SK-N-SH treated with all-trans-retinoic acid at 6 μM for 48 hours (cell line): ENCODE data around the gene KCNA3.

ENCODE experiments used
- ATAC-seq: fragments of 200-7000 bp; cut with Tn5 transposase; 3 replicates; pipeline ENCODE4 v1.9.1; 2020; ENCODE audit warnings: mild to moderate bottlenecking, moderate library complexity
- ARNTL ChIP-seq: fragments of 450-650 bp; formaldehyde crosslinking; IDR thresholded peaks from 2 replicates; pipeline ENCODE4 v1.5.0; 2020; ENCODE audit warnings: low read depth, mild to moderate bottlenecking, moderate library complexity, borderline replicate concordance
- BACH2 ChIP-seq: fragments of 250-450 bp; sonication (Bioruptor Pico); IDR thresholded peaks from 2 replicates; pipeline ENCODE4 v1.9.0; 2021; ENCODE audit warnings: mild to moderate bottlenecking, borderline replicate concordance
- CSDC2 ChIP-seq: fragments of 250-450 bp; sonication (Bioruptor Pico); IDR thresholded peaks from 2 replicates; pipeline ENCODE4 v1.5.0; 2020; ENCODE audit warnings: mild to moderate bottlenecking, moderate library complexity
- GLIS3 ChIP-seq: fragments of 250-450 bp; sonication (Bioruptor Pico); IDR thresholded peaks from 2 replicates; pipeline ENCODE4 v1.5.0; 2020; ENCODE audit warnings: mild to moderate bottlenecking, moderate library complexity
- ISL1 ChIP-seq: fragments of 250-450 bp; sonication (Bioruptor Pico); IDR thresholded peaks from 2 replicates; pipeline ENCODE4 v2.1.2; 2022; ENCODE audit warnings: mild to moderate bottlenecking, moderate library complexity
- OSR1 ChIP-seq: fragments of 250-450 bp; sonication (Bioruptor Pico); IDR thresholded peaks from 2 replicates; pipeline ENCODE4 v1.8.0; 2022; ENCODE audit warnings: moderate library complexity, mild to moderate bottlenecking, inconsistent platforms
- PPARA ChIP-seq: fragments of 250-450 bp; sonication (Bioruptor Pico); IDR thresholded peaks from 2 replicates; pipeline ENCODE4 v1.5.0; 2020; ENCODE audit warnings: mild to moderate bottlenecking, borderline replicate concordance
- RARB ChIP-seq: fragments of 250-450 bp; sonication (Bioruptor Pico); IDR thresholded peaks from 2 replicates; pipeline ENCODE4 v1.8.0; 2021; ENCODE audit warnings: mild to moderate bottlenecking, moderate library complexity
- SNAI2 ChIP-seq: fragments of 250-450 bp; sonication (Bioruptor Pico); IDR thresholded peaks from 2 replicates; pipeline ENCODE4 v1.5.0; 2020; ENCODE audit warnings: mild to moderate bottlenecking, moderate library complexity
- TCF4 ChIP-seq: fragments of 250-450 bp; sonication (Bioruptor Pico); IDR thresholded peaks from 2 replicates; pipeline ENCODE4 v1.8.0; 2021; ENCODE audit warnings: mild to moderate bottlenecking, moderate library complexity, borderline replicate concordance
- TOX ChIP-seq: fragments of 250-450 bp; sonication (Bioruptor Pico); IDR thresholded peaks from 2 replicates; pipeline ENCODE4 v1.8.0; 2021; ENCODE audit warnings: mild to moderate bottlenecking, moderate library complexity, borderline replicate concordance
- ZC3H10 ChIP-seq: fragments of 250-450 bp; sonication (Bioruptor Pico); IDR thresholded peaks from 2 replicates; pipeline ENCODE4 v1.5.1; 2021; ENCODE audit warnings: mild to moderate bottlenecking, moderate library complexity
- ZNF565 ChIP-seq: fragments of 450-650 bp; formaldehyde crosslinking; conservative IDR thresholded peaks from 2 replicates; pipeline ENCODE4 v1.5.0; 2020; ENCODE audit warnings: low read depth, mild to moderate bottlenecking, moderate library complexity
- ZNF70 ChIP-seq: fragments of 450-650 bp; formaldehyde crosslinking; IDR thresholded peaks from 2 replicates; pipeline ENCODE4 v1.5.0; 2020; ENCODE audit warnings: mild to moderate bottlenecking, moderate library complexity
- TF ChIP-seq, protein P1 (sequence below): fragments of 250-450 bp; sonication (Bioruptor Pico); IDR thresholded peaks from 2 replicates; pipeline ENCODE4 v1.5.1; 2021; ENCODE audit warnings: mild to moderate bottlenecking, moderate library complexity
- TF ChIP-seq, protein P2 (sequence below): fragments of 250-450 bp; sonication (Bioruptor Pico); IDR thresholded peaks from 2 replicates; pipeline ENCODE4 v1.5.1; 2020; ENCODE audit warnings: low read depth, mild to moderate bottlenecking, moderate library complexity
- TF ChIP-seq, protein P3 (sequence below): fragments of 250-450 bp; sonication (Bioruptor Pico); IDR thresholded peaks from 2 replicates; pipeline ENCODE4 v1.8.0; 2020; ENCODE audit warnings: mild to moderate bottlenecking, moderate library complexity, borderline replicate concordance
- TF ChIP-seq, protein P4 (sequence below): fragments of 250-450 bp; sonication (Bioruptor Pico); IDR thresholded peaks from 2 replicates; pipeline ENCODE4 v1.8.0; 2021; ENCODE audit warnings: low read depth, mild to moderate bottlenecking, moderate library complexity, borderline replicate concordance
- TF ChIP-seq, protein P5 (sequence below): fragments of 250-450 bp; sonication (Bioruptor Pico); IDR thresholded peaks from 2 replicates; pipeline ENCODE4 v1.5.0; 2020; ENCODE audit warnings: mild to moderate bottlenecking, moderate library complexity

Gene KCNA3

DNA sequence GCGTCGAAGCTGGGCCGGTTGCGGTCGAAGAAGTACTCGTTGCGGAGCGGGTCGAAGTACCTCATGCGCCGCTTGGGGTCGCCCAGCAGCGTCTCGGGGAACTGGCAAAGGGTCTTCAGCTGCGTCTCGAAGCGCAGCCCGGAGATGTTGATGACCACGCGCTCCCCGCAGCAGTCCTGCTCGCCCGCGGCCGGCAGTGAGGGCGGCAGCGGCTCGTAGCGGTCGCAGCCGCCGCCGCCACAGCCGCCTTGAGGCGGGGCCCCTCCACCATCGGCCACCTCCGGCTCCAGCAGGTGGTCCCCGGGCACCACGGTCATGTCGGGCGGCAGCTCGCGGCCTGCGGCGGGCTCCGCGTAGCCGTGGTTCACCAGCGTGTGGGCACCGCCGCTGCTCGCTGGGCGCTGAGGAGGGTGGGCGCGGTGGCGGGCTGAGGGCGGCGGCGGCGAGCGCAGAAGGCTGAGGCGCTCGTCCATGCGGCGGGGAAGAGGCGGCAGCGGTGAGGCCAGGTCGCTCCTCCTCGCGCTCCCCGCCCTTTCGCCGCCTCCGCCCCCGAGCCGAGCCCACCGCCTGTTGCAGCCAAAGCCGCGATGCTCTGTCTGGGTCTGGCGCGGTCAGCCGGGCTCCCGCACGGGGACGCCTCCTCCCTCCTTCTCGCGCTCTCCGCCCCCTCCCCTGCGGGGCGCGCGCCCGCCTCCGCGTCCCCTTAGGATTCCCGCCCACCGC lies at the start of gene KCNA3:
Gene KCNA3, minus strand, starts transcription at position 604 of the 723 bp plus-strand sequence. Its CDS starts 131 bp downstream, at position 473.
- ATAC-seq = peak; percentile 58
- TF ChIP-seq BACH2 (CRISPR knock-in tag) = no peak
- TF ChIP-seq, all 23 proteins: peak for 0

DNA sequence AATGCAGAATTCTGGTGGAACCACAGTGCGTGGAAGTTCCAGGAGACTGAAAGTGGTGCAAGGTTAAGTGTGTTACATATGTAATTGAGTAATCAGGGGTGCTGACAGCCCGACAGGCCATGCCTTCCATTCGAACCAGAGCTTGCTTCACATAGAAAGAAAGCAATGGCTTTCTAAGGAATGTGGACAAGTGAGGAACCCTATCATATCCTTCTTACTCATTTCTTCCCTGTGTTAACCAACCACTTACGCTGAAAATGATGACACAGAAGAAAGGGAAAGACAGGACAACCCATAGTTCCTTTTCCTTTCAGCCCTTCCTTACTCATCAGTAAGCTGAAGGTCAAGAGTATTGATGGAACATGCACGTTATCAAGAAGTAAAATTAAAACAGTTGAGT lies 48.1 kb upstream of the KCNA3 start:
- TF ChIP-seq BACH2 (CRISPR knock-in tag) (no peak), ZC3H10 (CRISPR knock-in tag) (no peak), ISL1 (CRISPR knock-in tag) (no peak), PPARA (CRISPR knock-in tag) (no peak), ZNF565 (CRISPR knock-in tag) (no peak), RARB (CRISPR knock-in tag) (no peak)
- TF ChIP-seq, protein P1, sequence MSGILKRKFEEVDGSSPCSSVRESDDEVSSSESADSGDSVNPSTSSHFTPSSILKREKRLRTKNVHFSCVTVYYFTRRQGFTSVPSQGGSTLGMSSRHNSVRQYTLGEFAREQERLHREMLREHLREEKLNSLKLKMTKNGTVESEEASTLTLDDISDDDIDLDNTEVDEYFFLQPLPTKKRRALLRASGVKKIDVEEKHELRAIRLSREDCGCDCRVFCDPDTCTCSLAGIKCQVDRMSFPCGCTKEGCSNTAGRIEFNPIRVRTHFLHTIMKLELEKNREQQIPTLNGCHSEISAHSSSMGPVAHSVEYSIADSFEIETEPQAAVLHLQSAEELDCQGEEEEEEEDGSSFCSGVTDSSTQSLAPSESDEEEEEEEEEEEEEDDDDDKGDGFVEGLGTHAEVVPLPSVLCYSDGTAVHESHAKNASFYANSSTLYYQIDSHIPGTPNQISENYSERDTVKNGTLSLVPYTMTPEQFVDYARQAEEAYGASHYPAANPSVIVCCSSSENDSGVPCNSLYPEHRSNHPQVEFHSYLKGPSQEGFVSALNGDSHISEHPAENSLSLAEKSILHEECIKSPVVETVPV (CRISPR knock-in tag) = no peak
- TF ChIP-seq, protein P2, sequence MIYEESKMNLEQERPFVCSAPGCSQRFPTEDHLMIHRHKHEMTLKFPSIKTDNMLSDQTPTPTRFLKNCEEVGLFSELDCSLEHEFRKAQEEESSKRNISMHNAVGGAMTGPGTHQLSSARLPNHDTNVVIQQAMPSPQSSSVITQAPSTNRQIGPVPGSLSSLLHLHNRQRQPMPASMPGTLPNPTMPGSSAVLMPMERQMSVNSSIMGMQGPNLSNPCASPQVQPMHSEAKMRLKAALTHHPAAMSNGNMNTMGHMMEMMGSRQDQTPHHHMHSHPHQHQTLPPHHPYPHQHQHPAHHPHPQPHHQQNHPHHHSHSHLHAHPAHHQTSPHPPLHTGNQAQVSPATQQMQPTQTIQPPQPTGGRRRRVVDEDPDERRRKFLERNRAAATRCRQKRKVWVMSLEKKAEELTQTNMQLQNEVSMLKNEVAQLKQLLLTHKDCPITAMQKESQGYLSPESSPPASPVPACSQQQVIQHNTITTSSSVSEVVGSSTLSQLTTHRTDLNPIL (CRISPR knock-in tag) = no peak
- TF ChIP-seq, protein P3, sequence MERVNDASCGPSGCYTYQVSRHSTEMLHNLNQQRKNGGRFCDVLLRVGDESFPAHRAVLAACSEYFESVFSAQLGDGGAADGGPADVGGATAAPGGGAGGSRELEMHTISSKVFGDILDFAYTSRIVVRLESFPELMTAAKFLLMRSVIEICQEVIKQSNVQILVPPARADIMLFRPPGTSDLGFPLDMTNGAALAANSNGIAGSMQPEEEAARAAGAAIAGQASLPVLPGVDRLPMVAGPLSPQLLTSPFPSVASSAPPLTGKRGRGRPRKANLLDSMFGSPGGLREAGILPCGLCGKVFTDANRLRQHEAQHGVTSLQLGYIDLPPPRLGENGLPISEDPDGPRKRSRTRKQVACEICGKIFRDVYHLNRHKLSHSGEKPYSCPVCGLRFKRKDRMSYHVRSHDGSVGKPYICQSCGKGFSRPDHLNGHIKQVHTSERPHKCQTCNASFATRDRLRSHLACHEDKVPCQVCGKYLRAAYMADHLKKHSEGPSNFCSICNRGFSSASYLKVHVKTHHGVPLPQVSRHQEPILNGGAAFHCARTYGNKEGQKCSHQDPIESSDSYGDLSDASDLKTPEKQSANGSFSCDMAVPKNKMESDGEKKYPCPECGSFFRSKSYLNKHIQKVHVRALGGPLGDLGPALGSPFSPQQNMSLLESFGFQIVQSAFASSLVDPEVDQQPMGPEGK (CRISPR knock-in tag) = no peak
- ATAC-seq = no peak

DNA sequence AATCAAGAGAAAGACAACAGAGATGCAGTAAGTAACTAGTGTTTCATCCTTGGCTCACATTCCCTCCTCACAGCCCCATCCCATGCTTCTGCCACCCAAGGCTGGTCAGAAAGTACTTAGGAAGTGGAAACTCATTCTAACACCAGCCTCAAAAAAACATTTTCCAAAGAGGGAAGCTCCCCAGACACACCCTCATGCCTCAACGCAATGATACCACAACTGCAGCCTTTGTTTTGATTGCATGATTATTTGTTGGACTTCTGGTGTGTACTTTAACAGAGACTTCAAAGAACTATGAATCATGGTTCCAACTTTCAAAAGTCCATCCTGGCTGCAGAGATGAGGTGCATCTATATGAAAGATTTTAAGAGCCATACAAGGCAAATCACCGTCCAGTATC lies 45.2 kb upstream of the KCNA3 start:
- ATAC-seq = no peak
- TF ChIP-seq ZNF565 (CRISPR knock-in tag) (no peak), TCF4 (no peak), ZNF70 (CRISPR knock-in tag) (no peak), ISL1 (CRISPR knock-in tag) (no peak), ZC3H10 (CRISPR knock-in tag) (no peak), CSDC2 (CRISPR knock-in tag) (no peak), SNAI2 (CRISPR knock-in tag) (no peak), ARNTL (CRISPR knock-in tag) (no peak), TOX (CRISPR knock-in tag) (no peak), OSR1 (CRISPR knock-in tag) (no peak), BACH2 (CRISPR knock-in tag) (no peak), GLIS3 (CRISPR knock-in tag) (no peak), PPARA (CRISPR knock-in tag) (no peak)
- TF ChIP-seq, protein P2 (CRISPR knock-in tag) = no peak
- TF ChIP-seq, protein P4, sequence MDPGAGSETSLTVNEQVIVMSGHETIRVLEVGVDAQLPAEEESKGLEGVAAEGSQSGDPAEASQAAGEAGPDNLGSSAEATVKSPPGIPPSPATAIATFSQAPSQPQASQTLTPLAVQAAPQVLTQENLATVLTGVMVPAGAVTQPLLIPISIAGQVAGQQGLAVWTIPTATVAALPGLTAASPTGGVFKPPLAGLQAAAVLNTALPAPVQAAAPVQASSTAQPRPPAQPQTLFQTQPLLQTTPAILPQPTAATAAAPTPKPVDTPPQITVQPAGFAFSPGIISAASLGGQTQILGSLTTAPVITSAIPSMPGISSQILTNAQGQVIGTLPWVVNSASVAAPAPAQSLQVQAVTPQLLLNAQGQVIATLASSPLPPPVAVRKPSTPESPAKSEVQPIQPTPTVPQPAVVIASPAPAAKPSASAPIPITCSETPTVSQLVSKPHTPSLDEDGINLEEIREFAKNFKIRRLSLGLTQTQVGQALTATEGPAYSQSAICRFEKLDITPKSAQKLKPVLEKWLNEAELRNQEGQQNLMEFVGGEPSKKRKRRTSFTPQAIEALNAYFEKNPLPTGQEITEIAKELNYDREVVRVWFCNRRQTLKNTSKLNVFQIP (CRISPR knock-in tag) = no peak
- TF ChIP-seq, protein P1 (CRISPR knock-in tag) = no peak
- TF ChIP-seq, protein P5, sequence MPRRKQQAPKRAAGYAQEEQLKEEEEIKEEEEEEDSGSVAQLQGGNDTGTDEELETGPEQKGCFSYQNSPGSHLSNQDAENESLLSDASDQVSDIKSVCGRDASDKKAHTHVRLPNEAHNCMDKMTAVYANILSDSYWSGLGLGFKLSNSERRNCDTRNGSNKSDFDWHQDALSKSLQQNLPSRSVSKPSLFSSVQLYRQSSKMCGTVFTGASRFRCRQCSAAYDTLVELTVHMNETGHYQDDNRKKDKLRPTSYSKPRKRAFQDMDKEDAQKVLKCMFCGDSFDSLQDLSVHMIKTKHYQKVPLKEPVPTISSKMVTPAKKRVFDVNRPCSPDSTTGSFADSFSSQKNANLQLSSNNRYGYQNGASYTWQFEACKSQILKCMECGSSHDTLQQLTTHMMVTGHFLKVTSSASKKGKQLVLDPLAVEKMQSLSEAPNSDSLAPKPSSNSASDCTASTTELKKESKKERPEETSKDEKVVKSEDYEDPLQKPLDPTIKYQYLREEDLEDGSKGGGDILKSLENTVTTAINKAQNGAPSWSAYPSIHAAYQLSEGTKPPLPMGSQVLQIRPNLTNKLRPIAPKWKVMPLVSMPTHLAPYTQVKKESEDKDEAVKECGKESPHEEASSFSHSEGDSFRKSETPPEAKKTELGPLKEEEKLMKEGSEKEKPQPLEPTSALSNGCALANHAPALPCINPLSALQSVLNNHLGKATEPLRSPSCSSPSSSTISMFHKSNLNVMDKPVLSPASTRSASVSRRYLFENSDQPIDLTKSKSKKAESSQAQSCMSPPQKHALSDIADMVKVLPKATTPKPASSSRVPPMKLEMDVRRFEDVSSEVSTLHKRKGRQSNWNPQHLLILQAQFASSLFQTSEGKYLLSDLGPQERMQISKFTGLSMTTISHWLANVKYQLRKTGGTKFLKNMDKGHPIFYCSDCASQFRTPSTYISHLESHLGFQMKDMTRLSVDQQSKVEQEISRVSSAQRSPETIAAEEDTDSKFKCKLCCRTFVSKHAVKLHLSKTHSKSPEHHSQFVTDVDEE (CRISPR knock-in tag) = no peak
